H1 (cell line): ENCODE measurements around the gene TJP2. TPM values are rescaled to one million over a fixed set of nuclear protein-coding genes. Genes with fewer than 3 reads are reported as not detected.

Experiments
- BACH1 ChIP-seq: IDR thresholded peaks from 2 replicates; pipeline ENCODE4 v1.6.1; 2012; ENCODE audit warnings: low read length, improper control_type of control experiment
- CHD1 ChIP-seq: IDR thresholded peaks from 2 replicates; pipeline ENCODE4 v1.6.1; 2012; ENCODE audit warnings: low read depth, low read length, improper control_type of control experiment
- CHD2 ChIP-seq: IDR thresholded peaks from 2 replicates; pipeline ENCODE4 v1.6.1; 2012; ENCODE audit warnings: low read length, improper control_type of control experiment
- CHD7 ChIP-seq: fragments of 300-600 bp; sonication (generic); IDR thresholded peaks from 2 replicates; pipeline ENCODE4 v1.7.1; 2012; ENCODE audit warnings: low read length, moderate library complexity, mild to moderate bottlenecking, inconsistent platforms; ENCODE audit not compliant: insufficient replicate concordance
- CREB1 ChIP-seq: IDR thresholded peaks from 2 replicates; pipeline ENCODE4 v1.6.1; 2012; ENCODE audit warnings: inconsistent platforms
- EZH2 ChIP-seq: fragments of 200-600 bp; sonication (generic); IDR thresholded peaks from 2 replicates; pipeline ENCODE4 v1.7.1; 2012; ENCODE audit warnings: low read depth, mild to moderate bottlenecking, moderate library complexity, low read length, inconsistent platforms; ENCODE audit not compliant: severe bottlenecking
- JUN ChIP-seq: IDR thresholded peaks from 2 replicates; pipeline ENCODE4 v1.6.1; 2011; ENCODE audit warnings: low read depth, mild to moderate bottlenecking, improper control_type of control experiment, low read length
- JUND ChIP-seq: IDR thresholded peaks from 2 replicates; pipeline ENCODE4 v1.6.1; 2011; ENCODE audit warnings: mild to moderate bottlenecking, improper control_type of control experiment, low read length
- KDM1A ChIP-seq: fragments of 200-600, 300-600 bp; sonication (generic); IDR thresholded peaks from 2 replicates; pipeline ENCODE4 v1.7.1; 2016; ENCODE audit warnings: mild to moderate bottlenecking, low read length, borderline replicate concordance
- MAX ChIP-seq: IDR thresholded peaks from 2 replicates; pipeline ENCODE4 v1.6.1; 2012; ENCODE audit warnings: inconsistent platforms
- POLR2A ChIP-seq, 2 experiments: IDR thresholded peaks; 1 replicate in 1 of 2; 2 replicates in 1 of 2; pipeline ENCODE4 v1.6.1; 2011; ENCODE audit warnings: low read depth in 2 of 2, low read length in 2 of 2, mild to moderate bottlenecking in 2 of 2; ENCODE audit errors: control extremely low read depth in 1 of 2
- SUZ12 ChIP-seq: fragments of 200-600 bp; sonication (generic); IDR thresholded peaks from 2 replicates; pipeline ENCODE4 v1.6.1; 2012; ENCODE audit warnings: mild to moderate bottlenecking, inconsistent platforms, low read length, moderate library complexity, mixed read lengths
- polyA plus RNA-seq, 7 experiments: library from polyadenylated mRNA; depleted of rRNA in 3 of 7; stranded (reverse) in 5 of 7; unstranded in 2 of 7; fragments of >200 nt in 5 of 7; fragments of 200-250 nt in 2 of 7; gene quantifications; 1 replicate in 5 of 7; 2 replicates in 1 of 7; 4 replicates in 1 of 7; pipeline versions ENCODE4 v1.2.1 to v1.2.3, GENCODE V29; 2011 to 2013; ENCODE audit warnings: missing spikeins in 2 of 7, mixed read lengths in 2 of 7
- total RNA-seq: library from RNA; stranded (reverse); fragmentation: NEBNext Ultra II Directional; extraction: Animal tissue kit (Norgen Biotek cat#: 25700); gene quantifications from 2 replicates; pipeline ENCODE4 v1.2.1, GENCODE V29; 2021

TJP2 gene
- total and polyA plus RNA-seq, 2 of the 8 experiments (the other 6 are each of a cell fraction or from before 2014, with no cell fraction given), result 54.9 to 137 TPM

- no peak for TF ChIP-seq CHD7
- TF ChIP-seq CHD2, result no peak
- TF ChIP-seq POLR2A (IDR thresholded peaks at IDR 0.05; ENCODE audit: control extremely low read depth in 1 of 2, low read depth in 2 of 2, low read length in 2 of 2), result no peak
- TF ChIP-seq JUN, result no peak
- TF ChIP-seq JUND, result no peak
- TF ChIP-seq MAX, result no peak
- TF ChIP-seq KDM1A, result no peak
- TF ChIP-seq CHD1, result no peak
- no peak for TF ChIP-seq CREB1
- TF ChIP-seq EZH2, result no peak
- TF ChIP-seq BACH1, result no peak
- no peak for TF ChIP-seq SUZ12
Measured at GRCh38 chr9:69293156-69293555, 119.1 kb downstream of the TJP2 start (continued).
